ENCODE results near the gene ALKBH5. TPM values are rescaled to one million over a fixed set of nuclear protein-coding genes. Genes with fewer than 3 reads are reported as not detected.

The ALKBH5 gene
- total and polyA plus RNA-seq, 2 of the 8 experiments (the other 6 are each of a cell fraction or from before 2014, with no cell fraction given): 63.7 to 86.4 TPM

GRCh38 chr17:18159551-18160120 is 24.0 kb upstream of the ALKBH5 start:
- no peak overlapping the region for H2AFZ ChIP-seq (ENCODE audit: low read length)
- H4K20me1 ChIP-seq (replicated peaks in 1 of 2; ENCODE audit: control insufficient read depth in 1 of 2, insufficient read depth in 2 of 2, low read length in 2 of 2): no peaks in the 10 kb centered on the region
- H3K14ac ChIP-seq (ENCODE audit: insufficient read length): no peak overlapping the region
- H3K9ac ChIP-seq (replicated peaks in 1 of 4; ENCODE audit: extremely low read depth in 1 of 4, low read depth in 3 of 4, low read length in 3 of 4): no peak overlapping the region
- no peak overlapping the region for H3K4me3 ChIP-seq (ENCODE audit: extremely low read depth in 1 of 4, insufficient read depth in 2 of 4, low read depth in 3 of 4, low read length in 4 of 4)
- no peaks in the 10 kb centered on the region; the same call in 1 of the 2 replicates for H3K23me2 ChIP-seq (ENCODE audit: low read depth, low read length)
- no peak overlapping the region for H3K4ac ChIP-seq (replicated peaks; ENCODE audit: insufficient read length, low read depth, low read length)
- FAIRE-seq: no peak
- no peak overlapping the region for H3K4me2 ChIP-seq (ENCODE audit: insufficient read depth in 1 of 2, low read depth in 2 of 2, low read length in 2 of 2)
- no peak overlapping the region for H4K8ac ChIP-seq (ENCODE audit: extremely low read depth, insufficient read depth, low read length)
- no peaks in the 10 kb centered on the region; a peak in 1 of 7 replicates for H3K27me3 ChIP-seq (replicated peaks in 1 of 4; ENCODE audit: control insufficient read depth in 3 of 4, extremely low read depth in 1 of 4, insufficient read depth in 3 of 4, low read length in 3 of 4)
- no peaks in the 10 kb centered on the region for H3K79me2 ChIP-seq (ENCODE audit: control insufficient read depth in 1 of 2, insufficient read depth in 2 of 2, low read length in 2 of 2)
- H2AK5ac ChIP-seq (ENCODE audit: low read depth, low read length): no peak overlapping the region
- H3K79me1 ChIP-seq (ENCODE audit: low read depth, low read length): no peaks in the 10 kb centered on the region
- no peak overlapping the region for H2BK12ac ChIP-seq (ENCODE audit: low read depth, low read length)
- no peak overlapping the region for H3K23ac ChIP-seq (ENCODE audit: insufficient read length)
- POLR2A ChIA-PET (ENCODE audit: partially characterized antibody): interaction anchor here (1.1 to 2.0 kb wide), 4 partner anchors 11 to 88 kb away, joined by 3 to 5 read pairs (median 4); partner anchors contain the start of gene ALKBH5
- H2BK20ac ChIP-seq (ENCODE audit: low read length): no peak overlapping the region
- TF ChIP-seq BACH1 (IDR thresholded peaks at IDR 0.05; ENCODE audit: low read length) (no peak), POLR2AphosphoS5 (IDR thresholded peaks at IDR 0.05; ENCODE audit: low read depth, low read length) (no peak), JUND (IDR thresholded peaks at IDR 0.05; ENCODE audit: low read length) (no peak), CBX8 (IDR thresholded peaks at IDR 0.05; ENCODE audit: borderline replicate concordance, low read depth, low read length) (no peak), SUZ12 (IDR thresholded peaks at IDR 0.05; ENCODE audit: low read length) (no peak), TAF7 (optimal IDR thresholded peaks at IDR 0.05; ENCODE audit: borderline replicate concordance, low read depth, low read length) (no peak), SP2 (IDR thresholded peaks at IDR 0.05; ENCODE audit: low read length) (no peak), CHD1 (IDR thresholded peaks at IDR 0.05; ENCODE audit: low read depth, low read length) (no peak), CREB1 (IDR thresholded peaks at IDR 0.05) (no peak), POU5F1 (IDR thresholded peaks at IDR 0.05; ENCODE audit: low read depth, low read length) (no peak), HDAC6 (IDR thresholded peaks at IDR 0.05; ENCODE audit: low read depth, low read length) (no peak), RXRA (IDR thresholded peaks at IDR 0.05; ENCODE audit: insufficient read depth, low read depth, low read length) (no peak), PHF8 (conservative IDR thresholded peaks at IDR 0.05; ENCODE audit: low read depth, low read length) (no peak), CEBPB (IDR thresholded peaks at IDR 0.05; ENCODE audit: low read depth, low read length) (no peak)
- H2BK120ac ChIP-seq (replicated peaks; ENCODE audit: low read depth, low read length): no peak overlapping the region
- H3K18ac ChIP-seq (ENCODE audit: extremely low read depth, low read length): no peak overlapping the region
- H3K4me1 ChIP-seq (replicated peaks in 1 of 4; ENCODE audit: control insufficient read depth in 3 of 4, insufficient read depth in 4 of 4, low read length in 3 of 4): peaks cover 2 to 6% (median 3%) of the 10 kb centered on the region in 4 experiments; a peak in 6 of 7 replicates
- H2BK5ac ChIP-seq (ENCODE audit: low read depth, low read length): no peak overlapping the region
- no peak overlapping the region for H4K5ac ChIP-seq (ENCODE audit: insufficient read length, low read depth, low read length)
- WGBS, 2 experiments (ENCODE audit: extremely low coverage in 1 of 2, insufficient coverage in 1 of 2, insufficient read length in 1 of 2, insufficient replicate concordance in 2 of 2, low coverage in 1 of 2, low lambda C conversion rate in 2 of 2, missing lambda C conversion rate in 1 of 2): 88% methylated on average over 3 of the region's 3 CpGs; no CpG with 5 or more reads in 1 of the 2 experiments
- H3K36me3 ChIP-seq (ENCODE audit: control insufficient read depth in 2 of 4, insufficient read depth in 4 of 4, low read length in 3 of 4): no peaks in the 10 kb centered on the region
- CTCF ChIA-PET (ENCODE audit: partially characterized antibody): interaction anchor here (1.7 to 4.1 kb wide), 2 partner anchors 11 to 17 kb away, joined by 4 to 29 read pairs; no protein-coding TSS in a partner anchor
- H3K9me3 ChIP-seq (ENCODE audit: insufficient read depth in 2 of 2, low read depth in 1 of 2, low read length in 1 of 2): no peaks in the 10 kb centered on the region
- no peak overlapping the region for H4K91ac ChIP-seq (replicated peaks; ENCODE audit: insufficient read length, low read length)
- H3K56ac ChIP-seq (replicated peaks; ENCODE audit: insufficient read length, low read depth, low read length): no peak overlapping the region
- no peak overlapping the region for H3K27ac ChIP-seq (ENCODE audit: low read depth, low read length)
- H2BK15ac ChIP-seq (ENCODE audit: low read length): no peak overlapping the region
- no peak for DNase-seq (ENCODE audit: low read depth in 1 of 2, low spot score in 2 of 2)
